NB4 (cell line): ENCODE data around the gene RNF19B.

Experiments used
- DNase-seq: peaks from one replicate; pipeline ENCODE4 v3.0.0; 2010; ENCODE audit warnings: low read depth
- H3K4me3 ChIP-seq: one replicate; pipeline ENCODE4 v1.5.1; 2011; ENCODE audit warnings: mild to moderate bottlenecking, low read depth, low read length, moderate library complexity
- MYC ChIP-seq: IDR thresholded peaks from 2 replicates; pipeline ENCODE4 v1.6.1; 2011; ENCODE audit warnings: low read depth, low read length
- POLR2A ChIP-seq: IDR thresholded peaks from 2 replicates; pipeline ENCODE4 v1.6.1; 2011; ENCODE audit warnings: mild to moderate bottlenecking; ENCODE audit not compliant: insufficient read length; ENCODE audit errors: extremely low read depth
- TF ChIP-seq, protein P1 (sequence below): IDR thresholded peaks from one replicate; pipeline ENCODE4 v1.5.1; 2012; ENCODE audit warnings: low read depth, low read length
- TF ChIP-seq, protein P2 (sequence below): IDR thresholded peaks from 2 replicates; pipeline ENCODE4 v1.6.1; 2011; ENCODE audit warnings: low read depth, low read length

RNF19B gene

DNA sequence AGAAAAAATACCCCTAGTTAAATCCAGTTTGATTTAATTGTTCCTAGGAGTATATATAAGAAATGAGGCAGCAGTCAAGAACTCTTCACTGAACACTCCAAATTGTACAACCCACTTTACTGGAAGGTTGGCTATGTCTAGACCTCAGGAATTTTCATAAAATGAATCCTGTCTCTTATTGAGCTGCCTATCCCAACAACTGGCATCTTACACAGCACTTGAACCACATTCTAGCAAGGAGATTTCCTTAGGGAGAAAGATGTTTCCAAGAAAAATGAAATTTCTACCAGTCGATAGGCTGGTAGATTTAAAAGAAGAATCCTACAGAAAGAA, 16.3 kb downstream of the RNF19B start:
- no peak for TF ChIP-seq POLR2A
- TF ChIP-seq, protein P1, sequence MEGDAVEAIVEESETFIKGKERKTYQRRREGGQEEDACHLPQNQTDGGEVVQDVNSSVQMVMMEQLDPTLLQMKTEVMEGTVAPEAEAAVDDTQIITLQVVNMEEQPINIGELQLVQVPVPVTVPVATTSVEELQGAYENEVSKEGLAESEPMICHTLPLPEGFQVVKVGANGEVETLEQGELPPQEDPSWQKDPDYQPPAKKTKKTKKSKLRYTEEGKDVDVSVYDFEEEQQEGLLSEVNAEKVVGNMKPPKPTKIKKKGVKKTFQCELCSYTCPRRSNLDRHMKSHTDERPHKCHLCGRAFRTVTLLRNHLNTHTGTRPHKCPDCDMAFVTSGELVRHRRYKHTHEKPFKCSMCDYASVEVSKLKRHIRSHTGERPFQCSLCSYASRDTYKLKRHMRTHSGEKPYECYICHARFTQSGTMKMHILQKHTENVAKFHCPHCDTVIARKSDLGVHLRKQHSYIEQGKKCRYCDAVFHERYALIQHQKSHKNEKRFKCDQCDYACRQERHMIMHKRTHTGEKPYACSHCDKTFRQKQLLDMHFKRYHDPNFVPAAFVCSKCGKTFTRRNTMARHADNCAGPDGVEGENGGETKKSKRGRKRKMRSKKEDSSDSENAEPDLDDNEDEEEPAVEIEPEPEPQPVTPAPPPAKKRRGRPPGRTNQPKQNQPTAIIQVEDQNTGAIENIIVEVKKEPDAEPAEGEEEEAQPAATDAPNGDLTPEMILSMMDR: no peak
- TF ChIP-seq, protein P2, sequence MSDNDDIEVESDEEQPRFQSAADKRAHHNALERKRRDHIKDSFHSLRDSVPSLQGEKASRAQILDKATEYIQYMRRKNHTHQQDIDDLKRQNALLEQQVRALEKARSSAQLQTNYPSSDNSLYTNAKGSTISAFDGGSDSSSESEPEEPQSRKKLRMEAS: no peak
- no peak for TF ChIP-seq MYC

DNA sequence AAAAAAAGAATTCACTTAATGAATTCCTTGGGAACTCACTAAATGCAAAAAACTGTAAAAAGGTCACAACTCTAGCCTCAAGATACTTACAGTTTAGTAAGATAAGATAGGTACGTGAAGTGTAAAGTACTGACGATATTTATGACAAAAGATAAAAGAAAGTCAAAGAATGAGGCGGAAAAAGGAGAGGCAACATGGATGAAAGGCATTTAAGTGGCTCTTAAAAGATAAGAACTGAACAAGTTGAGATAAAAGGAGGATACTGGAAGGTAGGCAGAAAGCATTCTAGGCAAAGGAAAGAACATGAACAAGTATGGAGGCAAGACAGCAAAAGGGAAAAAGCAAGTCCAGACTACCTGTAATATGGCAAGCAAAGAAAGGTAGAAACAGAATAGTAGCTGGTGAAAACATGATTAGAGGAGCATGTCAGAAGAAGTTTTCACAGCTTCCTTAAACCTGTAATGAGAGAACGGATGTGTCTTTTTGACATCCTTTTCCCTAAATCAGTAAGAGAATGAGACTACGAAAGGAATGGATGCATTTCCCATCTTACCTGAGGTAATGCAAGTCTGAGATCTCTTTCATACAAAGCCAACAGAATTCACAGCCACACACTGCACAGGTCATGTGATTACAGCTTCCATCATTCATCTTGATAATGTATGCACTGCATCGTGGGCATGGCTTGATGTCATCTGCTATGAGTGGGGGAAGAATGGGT, 16.8 kb downstream of the RNF19B start:
- no peak for DNase-seq
- TF ChIP-seq, protein P1: no peak
- TF ChIP-seq, protein P2: no peak
- TF ChIP-seq MYC (no peak), POLR2A (no peak)
- H3K4me3 ChIP-seq: no peak overlapping the region

More for the DNA sequence above, 16.3 kb downstream of the RNF19B start:
- H3K4me3 ChIP-seq: no peak overlapping the region
- no peak for DNase-seq

- DNase-seq: no peak
- H3K4me3 ChIP-seq: no peak overlapping the region
- TF ChIP-seq, protein P2: no peak
- TF ChIP-seq POLR2A (no peak), MYC (no peak)
- TF ChIP-seq, protein P1: no peak
These were observed 18.2 kb downstream of the RNF19B start for GRCh38 chr1:32946413-32946812.

DNA sequence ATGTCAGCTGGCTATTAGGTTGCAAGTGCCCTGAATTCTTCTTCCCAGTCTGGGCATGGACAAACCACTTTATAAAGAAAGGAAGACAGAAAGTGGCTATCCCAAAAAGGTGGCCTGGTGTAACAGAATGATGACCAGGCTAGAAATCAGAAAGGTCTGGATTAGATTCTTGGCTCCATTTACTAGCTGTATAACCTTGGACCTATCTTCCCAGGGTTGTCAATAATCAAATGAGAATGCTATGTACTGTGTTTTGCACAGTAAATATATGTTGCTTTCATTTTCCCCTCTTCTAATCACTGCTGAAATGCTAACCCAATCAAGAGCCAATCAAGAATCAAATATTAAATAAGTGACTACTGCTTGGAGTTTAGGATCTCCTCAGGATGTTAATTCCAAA, 20.4 kb downstream of the RNF19B start:
- no peak for DNase-seq
- TF ChIP-seq POLR2A (no peak), MYC (no peak)
- TF ChIP-seq, protein P2: no peak
- TF ChIP-seq, protein P1: no peak

DNA sequence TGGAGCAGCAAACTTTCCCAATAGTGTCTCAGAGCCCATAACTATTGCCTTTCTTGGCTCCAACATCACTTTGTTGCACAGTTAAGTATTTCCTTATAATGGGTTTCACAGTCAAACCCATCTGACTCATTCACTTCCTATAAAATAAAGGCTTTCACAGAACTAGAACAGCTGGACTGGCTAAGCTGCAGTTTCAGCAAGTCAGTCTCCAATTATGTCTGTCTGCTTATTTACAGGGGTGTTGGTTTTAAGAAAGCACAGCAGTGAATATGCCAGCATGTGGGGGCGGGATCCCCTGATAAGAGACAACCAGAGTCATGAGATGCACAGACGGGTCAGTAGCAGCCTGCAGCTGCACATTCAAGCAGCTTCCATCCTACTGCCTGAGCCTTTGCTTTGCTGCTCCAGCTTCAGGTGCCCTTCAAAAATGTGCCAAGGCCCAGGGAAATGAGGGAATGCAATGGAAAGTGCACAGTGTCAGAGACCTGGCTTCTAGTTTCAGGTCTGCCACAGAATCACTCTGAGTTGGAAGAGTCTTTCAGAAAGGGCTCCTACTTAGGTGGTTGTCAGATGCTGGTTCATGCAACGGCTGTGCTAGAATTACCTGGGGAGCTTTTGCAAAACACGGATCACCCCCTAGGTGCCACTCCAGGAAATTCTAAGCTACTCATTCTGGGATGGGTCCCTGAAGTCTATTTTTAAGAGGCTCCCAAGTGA, 24.8 kb downstream of the RNF19B start:
- TF ChIP-seq, protein P1: no peak
- TF ChIP-seq POLR2A (no peak), MYC (no peak)
- TF ChIP-seq, protein P2: peak; percentile 27; the same call in 1 of the 2 replicates
- DNase-seq: peak; percentile 81
- no peak overlapping the region for H3K4me3 ChIP-seq

More for the DNA sequence above, 20.4 kb downstream of the RNF19B start:
- no peak overlapping the region for H3K4me3 ChIP-seq
